ENCODE results near the gene PAQR9. TPM values are rescaled to one million over a fixed set of nuclear protein-coding genes. Genes with fewer than 3 reads are reported as not detected.

PAQR9 gene
- total and polyA plus RNA-seq, 2 of the 13 experiments (the other 11 are each of a cell fraction or from before 2014, with no cell fraction given), result 3.7 to 10.3 TPM

GRCh38 chr3:142941373-142942123 lies 21.9 kb downstream of the PAQR9 start (continued):
- TF ChIP-seq HOMEZ (CRISPR knock-in tag; IDR thresholded peaks at IDR 0.05; ENCODE audit: low read depth), result peak; percentile 96
- TF ChIP-seq SATB2 (CRISPR knock-in tag; IDR thresholded peaks at IDR 0.05), result no peak
- TF ChIP-seq MYC (CRISPR knock-in tag; IDR thresholded peaks at IDR 0.05; ENCODE audit: borderline replicate concordance), result no peak
- TF ChIP-seq MEIS1 (CRISPR knock-in tag; IDR thresholded peaks at IDR 0.05; ENCODE audit: borderline replicate concordance), result peak; percentile 99
- TF ChIP-seq RFXAP (CRISPR knock-in tag; IDR thresholded peaks at IDR 0.05; ENCODE audit: borderline replicate concordance), result peak; percentile 67; the same call in 1 of the 2 replicates
- TF ChIP-seq CEBPG (CRISPR knock-in tag; IDR thresholded peaks at IDR 0.05), result peak; percentile 92
- TF ChIP-seq MAF1 (CRISPR knock-in tag; IDR thresholded peaks at IDR 0.05; ENCODE audit: borderline replicate concordance), result no peak
- peak; percentile 99 for TF ChIP-seq PITX1 (CRISPR knock-in tag; IDR thresholded peaks at IDR 0.05)
- no peak for TF ChIP-seq HNRNPL (IDR thresholded peaks at IDR 0.05; ENCODE audit: low read depth, low read length)
- peak in 1 of 2 experiments; percentile 90; a peak in 2 of 4 replicates for TF ChIP-seq KLF16 (CRISPR knock-in tag; IDR thresholded peaks at IDR 0.05)
- no peak for TF ChIP-seq HNRNPH1 (optimal IDR thresholded peaks at IDR 0.05; ENCODE audit: low read depth, low read length)
- TF ChIP-seq ZNF670 (CRISPR knock-in tag; IDR thresholded peaks at IDR 0.05; ENCODE audit: borderline replicate concordance), result peak; percentile 76
- TF ChIP-seq YEATS4 (CRISPR knock-in tag; IDR thresholded peaks at IDR 0.05; ENCODE audit: borderline replicate concordance), result no peak
- peak; percentile 98; the same call in 1 of the 2 replicates for TF ChIP-seq HOXD1 (CRISPR knock-in tag; IDR thresholded peaks at IDR 0.05)
- no peak for TF ChIP-seq ZNF558 (CRISPR knock-in tag; IDR thresholded peaks at IDR 0.05; ENCODE audit: borderline replicate concordance)
- TF ChIP-seq IRF1 (CRISPR knock-in tag; IDR thresholded peaks at IDR 0.05; ENCODE audit: low read depth), result no peak
- TF ChIP-seq TBP (CRISPR knock-in tag; IDR thresholded peaks at IDR 0.05), result no peak
- TF ChIP-seq ZC3H13 (CRISPR knock-in tag; IDR thresholded peaks at IDR 0.05), result no peak
- no peak for TF ChIP-seq KDM3A (CRISPR knock-in tag; IDR thresholded peaks at IDR 0.05; ENCODE audit: low read depth)
- TF ChIP-seq ZBTB20 (CRISPR knock-in tag; IDR thresholded peaks at IDR 0.05; ENCODE audit: borderline replicate concordance, low read depth), result peak; percentile 95; the same call in 1 of the 2 replicates
- no peak for TF ChIP-seq ZZZ3 (CRISPR knock-in tag; IDR thresholded peaks at IDR 0.05; ENCODE audit: borderline replicate concordance)
- no peak for TF ChIP-seq ZNF382 (CRISPR knock-in tag; IDR thresholded peaks at IDR 0.05; ENCODE audit: borderline replicate concordance)
- TF ChIP-seq ZBTB38 (CRISPR knock-in tag; IDR thresholded peaks at IDR 0.05), result 0 out of 2 replicates have a peak, but pooled peaks have one; percentile 16
- TF ChIP-seq ZNF740 (CRISPR knock-in tag; IDR thresholded peaks at IDR 0.05), result no peak
- TF ChIP-seq CENPX (CRISPR knock-in tag; IDR thresholded peaks at IDR 0.05), result no peak
- TF ChIP-seq LCORL (IDR thresholded peaks at IDR 0.05), result peak; percentile 99
- TF ChIP-seq LCORL (CRISPR knock-in tag; IDR thresholded peaks at IDR 0.05), result peak; percentile 96
- no peak for TF ChIP-seq KDM5B (CRISPR knock-in tag; IDR thresholded peaks at IDR 0.05; ENCODE audit: borderline replicate concordance)
- peak; percentile 93 for TF ChIP-seq HDAC1 (CRISPR knock-in tag; IDR thresholded peaks at IDR 0.05)
